ENCODE data around the gene EXO5. TPM values are rescaled to one million over a fixed set of nuclear protein-coding genes. Genes with fewer than 3 reads are reported as not detected.

The EXO5 gene
- total and polyA plus RNA-seq, 2 of the 13 experiments (the other 11 are each of a cell fraction or from before 2014, with no cell fraction given) = 9.9 to 20.5 TPM

- no peak for TF ChIP-seq ZNF549 (CRISPR knock-in tag; IDR thresholded peaks at IDR 0.05)
- TF ChIP-seq, protein P1, sequence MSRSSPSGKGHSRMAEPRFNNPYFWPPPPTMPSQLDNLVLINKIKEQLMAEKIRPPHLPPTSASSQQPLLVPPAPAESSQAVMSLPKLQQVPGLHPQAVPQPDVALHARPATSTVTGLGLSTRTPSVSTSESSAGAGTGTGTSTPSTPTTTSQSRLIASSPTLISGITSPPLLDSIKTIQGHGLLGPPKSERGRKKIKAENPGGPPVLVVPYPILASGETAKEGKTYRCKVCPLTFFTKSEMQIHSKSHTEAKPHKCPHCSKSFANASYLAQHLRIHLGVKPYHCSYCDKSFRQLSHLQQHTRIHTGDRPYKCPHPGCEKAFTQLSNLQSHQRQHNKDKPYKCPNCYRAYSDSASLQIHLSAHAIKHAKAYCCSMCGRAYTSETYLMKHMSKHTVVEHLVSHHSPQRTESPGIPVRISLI (CRISPR knock-in tag; IDR thresholded peaks at IDR 0.05; ENCODE audit: borderline replicate concordance) = no peak
Measured at GRCh38 chr1:40546957-40547356, 38.4 kb downstream of the EXO5 start (continued).

- 34% methylated on average over 4 of the region's 4 CpGs for WGBS (ENCODE audit: low lambda C conversion rate)
- H2AFZ ChIP-seq (ENCODE audit: low read length) = no peak overlapping the region
- H3K27ac ChIP-seq (ENCODE audit: extremely low read length, insufficient read depth, low read length) = no peak overlapping the region
- ChIA-PET POLR2A (no interaction called here), CTCF (ENCODE audit: low intra/inter-chr PET ratio, low total read pairs) (no interaction called here)
- no peaks in the 10 kb centered on the region for H3K9me3 ChIP-seq (ENCODE audit: low read length)
- DNase-seq (ENCODE audit: low spot score) = no peak
- ATAC-seq = no peak
- H3K4me1 ChIP-seq (ENCODE audit: insufficient read depth, low read length) = no peaks in the 10 kb centered on the region
- in situ Hi-C loops (cut with HindIII; ENCODE audit: extremely low pct_ligation_motif_present, low pct_unique_long_range_greater_than_20kb) (no loop called here), intact Hi-C loops (cut with micrococcal nuclease; ENCODE audit: unreplicated experiment) (no loop called here)
- no peaks in the 10 kb centered on the region for H3K36me3 ChIP-seq (replicated peaks in 1 of 2; ENCODE audit: control insufficient read depth in 1 of 2, insufficient read depth in 2 of 2, low read length in 2 of 2)
- no peaks in the 10 kb centered on the region for H3K27me3 ChIP-seq (ENCODE audit: control insufficient read depth in 1 of 2, insufficient read depth in 2 of 2, low read length in 2 of 2)
- no peak for FAIRE-seq
- no peaks in the 10 kb centered on the region for H4K20me1 ChIP-seq (ENCODE audit: insufficient read depth, low read length)
- no TSS peak for BruUV-seq (replicated peaks)
- no peaks in the 10 kb centered on the region for H3K79me2 ChIP-seq (ENCODE audit: insufficient read depth, low read length)
- H3K9ac ChIP-seq (ENCODE audit: insufficient read depth, low read depth, low read length) = no peak overlapping the region
- no peak overlapping the region for H3K4me3 ChIP-seq (replicated peaks in 1 of 3; ENCODE audit: insufficient read depth in 1 of 3, low read depth in 2 of 3, low read length in 3 of 3)
- no peak overlapping the region for H3K4me2 ChIP-seq (ENCODE audit: low read depth, low read length)
- TF ChIP-seq MTA1 (CRISPR knock-in tag; IDR thresholded peaks at IDR 0.05; ENCODE audit: borderline replicate concordance) (no peak), KAT2B (IDR thresholded peaks at IDR 0.05; ENCODE audit: borderline replicate concordance, low read depth, low read length) (no peak), DNMT1 (CRISPR knock-in tag; IDR thresholded peaks at IDR 0.05) (no peak), FOXA3 (CRISPR knock-in tag; IDR thresholded peaks at IDR 0.05) (no peak), TMF1 (CRISPR knock-in tag; IDR thresholded peaks at IDR 0.05; ENCODE audit: low read depth) (no peak), ZNF468 (CRISPR knock-in tag; IDR thresholded peaks at IDR 0.05) (no peak), PATZ1 (CRISPR knock-in tag; IDR thresholded peaks at IDR 0.05) (no peak), CCAR2 (optimal IDR thresholded peaks at IDR 0.05; ENCODE audit: low read depth, low read length) (no peak), FOXO1 (CRISPR knock-in tag; IDR thresholded peaks at IDR 0.05) (no peak), NFKB2 (CRISPR knock-in tag; IDR thresholded peaks at IDR 0.05; ENCODE audit: borderline replicate concordance) (no peak), ZNF792 (CRISPR knock-in tag; IDR thresholded peaks at IDR 0.05) (no peak), HNRNPUL1 (IDR thresholded peaks at IDR 0.05; ENCODE audit: low read depth, low read length) (no peak), ELF1 (CRISPR knock-in tag; IDR thresholded peaks at IDR 0.05) (no peak)
- TF ChIP-seq, protein P2, sequence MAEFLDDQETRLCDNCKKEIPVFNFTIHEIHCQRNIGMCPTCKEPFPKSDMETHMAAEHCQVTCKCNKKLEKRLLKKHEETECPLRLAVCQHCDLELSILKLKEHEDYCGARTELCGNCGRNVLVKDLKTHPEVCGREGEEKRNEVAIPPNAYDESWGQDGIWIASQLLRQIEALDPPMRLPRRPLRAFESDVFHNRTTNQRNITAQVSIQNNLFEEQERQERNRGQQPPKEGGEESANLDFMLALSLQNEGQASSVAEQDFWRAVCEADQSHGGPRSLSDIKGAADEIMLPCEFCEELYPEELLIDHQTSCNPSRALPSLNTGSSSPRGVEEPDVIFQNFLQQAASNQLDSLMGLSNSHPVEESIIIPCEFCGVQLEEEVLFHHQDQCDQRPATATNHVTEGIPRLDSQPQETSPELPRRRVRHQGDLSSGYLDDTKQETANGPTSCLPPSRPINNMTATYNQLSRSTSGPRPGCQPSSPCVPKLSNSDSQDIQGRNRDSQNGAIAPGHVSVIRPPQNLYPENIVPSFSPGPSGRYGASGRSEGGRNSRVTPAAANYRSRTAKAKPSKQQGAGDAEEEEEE (CRISPR knock-in tag; IDR thresholded peaks at IDR 0.05; ENCODE audit: borderline replicate concordance) = no peak
- TF ChIP-seq, protein P3, sequence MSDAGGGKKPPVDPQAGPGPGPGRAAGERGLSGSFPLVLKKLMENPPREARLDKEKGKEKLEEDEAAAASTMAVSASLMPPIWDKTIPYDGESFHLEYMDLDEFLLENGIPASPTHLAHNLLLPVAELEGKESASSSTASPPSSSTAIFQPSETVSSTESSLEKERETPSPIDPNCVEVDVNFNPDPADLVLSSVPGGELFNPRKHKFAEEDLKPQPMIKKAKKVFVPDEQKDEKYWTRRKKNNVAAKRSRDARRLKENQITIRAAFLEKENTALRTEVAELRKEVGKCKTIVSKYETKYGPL (CRISPR knock-in tag; IDR thresholded peaks at IDR 0.05) = no peak
- TF ChIP-seq, protein P4, sequence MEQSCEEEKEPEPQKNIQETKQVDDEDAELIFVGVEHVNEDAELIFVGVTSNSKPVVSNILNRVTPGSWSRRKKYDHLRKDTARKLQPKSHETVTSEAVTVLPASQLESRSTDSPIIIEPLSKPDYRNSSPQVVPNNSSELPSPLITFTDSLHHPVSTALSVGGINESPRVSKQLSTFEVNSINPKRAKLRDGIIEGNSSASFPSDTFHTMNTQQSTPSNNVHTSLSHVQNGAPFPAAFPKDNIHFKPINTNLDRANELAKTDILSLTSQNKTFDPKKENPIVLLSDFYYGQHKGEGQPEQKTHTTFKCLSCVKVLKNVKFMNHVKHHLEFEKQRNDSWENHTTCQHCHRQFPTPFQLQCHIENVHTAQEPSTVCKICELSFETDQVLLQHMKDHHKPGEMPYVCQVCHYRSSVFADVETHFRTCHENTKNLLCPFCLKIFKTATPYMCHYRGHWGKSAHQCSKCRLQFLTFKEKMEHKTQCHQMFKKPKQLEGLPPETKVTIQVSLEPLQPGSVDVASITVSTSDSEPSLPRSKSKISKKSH (CRISPR knock-in tag; IDR thresholded peaks at IDR 0.05; ENCODE audit: borderline replicate concordance) = no peak
Measured at GRCh38 chr1:40553017-40553416, 44.5 kb downstream of the EXO5 start.
